DND-41 (cell line): ENCODE results near the gene HAAO.

Experiments
- CTCF ChIP-seq: IDR thresholded peaks from 2 replicates; pipeline ENCODE4 v1.5.1; 2012; ENCODE audit warnings: borderline replicate concordance, low read length, moderate library complexity, mild to moderate bottlenecking; ENCODE audit not compliant: poor library complexity, severe bottlenecking; ENCODE audit errors: extremely low read depth
- EZH2 ChIP-seq: IDR thresholded peaks from 3 replicates; pipeline ENCODE4 v1.6.1; 2012; ENCODE audit warnings: borderline replicate concordance, low read depth, mild to moderate bottlenecking, moderate library complexity, low read length, inconsistent platforms; ENCODE audit not compliant: severe bottlenecking

GRCh38 chr2:42756150-42756775, 36.1 kb downstream of the HAAO start:
- TF ChIP-seq CTCF (no peak), EZH2 (no peak)
